Astrocyte (in vitro differentiated cells and primary cell): Measurements from ENCODE around the gene CYP2C19.

Source experiments
- CTCF ChIP-seq: IDR thresholded peaks from 2 replicates; pipeline ENCODE4 v1.5.1; 2011; ENCODE audit warnings: low read depth, mild to moderate bottlenecking, inconsistent platforms, low read length, moderate library complexity; ENCODE audit not compliant: insufficient read depth
- EZH2 ChIP-seq: IDR thresholded peaks from 2 replicates; pipeline ENCODE4 v1.6.1; 2012; ENCODE audit warnings: mild to moderate bottlenecking, low read length, inconsistent platforms; ENCODE audit not compliant: insufficient read depth

GRCh38 chr10:94846204-94846603 is 83.7 kb downstream of the CYP2C19 start:
- TF ChIP-seq CTCF (no peak), EZH2 (no peak)
